GM12878 (cell line): Measurements from ENCODE around the gene CIAO2A. TPM values are rescaled to one million over a fixed set of nuclear protein-coding genes. Genes with fewer than 3 reads are reported as not detected.

ENCODE experiments used
- ATAC-seq: fragments of 200-7000 bp; cut with Tn5 transposase; 3 replicates; pipeline ENCODE4 v1.9.1; 2020; ENCODE audit warnings: mild to moderate bottlenecking, moderate library complexity
- BruUV-seq: library from RNA; stranded (reverse); fragments of 400-500 nt; replicated peaks from 2 replicates; lab custom pipeline; 2021; lab: Mats Ljungman, UMichigan
- CTCF ChIA-PET: fragments of 300-600 bp; sonication (Branson Sonifier 250); formaldehyde crosslinking; extraction: SDS; loops from one replicate; lab custom pipeline; 2021; ENCODE audit warnings: inconsistent platforms; lab: Yijun Ruan, JAX
- POLR2A ChIA-PET: fragments of 350-600 bp; formaldehyde crosslinking; extraction: SDS; loops from one replicate; lab custom pipeline; 2021; ENCODE audit warnings: inconsistent platforms; lab: Charles Lee
- RAD21 ChIA-PET: fragments of 300-600 bp; sonication (Branson Sonifier 250); formaldehyde crosslinking; loops from one replicate; lab custom pipeline; 2023; ENCODE audit warnings: antibody characterized with exemption; ENCODE audit not compliant: unreplicated experiment; lab: Charles Lee
- SMC1A ChIA-PET: fragments of 300-600 bp; sonication (Branson Sonifier 250); formaldehyde crosslinking; loops from one replicate; lab custom pipeline; 2023; ENCODE audit not compliant: unreplicated experiment, uncharacterized antibody; lab: Charles Lee
- DNase-seq: peaks from one replicate; pipeline ENCODE4 v3.0.0-alpha.2; 2011; ENCODE audit warnings: low read depth, low spot score
- FAIRE-seq: peaks from 3 replicates; lab custom pipeline; 2011; peaks lifted over from hg19 to GRCh38; lab: Jason Lieb, UNC
- H2AFZ ChIP-seq: 2 replicates; pipeline ENCODE4 v1.6.0; 2011; ENCODE audit warnings: low read depth, low read length, control low read depth; ENCODE audit not compliant: control insufficient read depth
- H3K27ac ChIP-seq: 2 replicates; pipeline ENCODE4 v1.5.1; 2011; ENCODE audit warnings: control low read depth; ENCODE audit not compliant: control insufficient read depth, insufficient read depth
- H3K27me3 ChIP-seq, 2 experiments: replicated peaks in 1 of 2; 2 replicates each; pipeline versions ENCODE4 v1.6.0 to v1.6.1; 2011; ENCODE audit warnings: low read length in 1 of 2; ENCODE audit not compliant: control insufficient read depth in 2 of 2, insufficient read depth in 2 of 2
- H3K36me3 ChIP-seq, 2 experiments: 2 replicates each; pipeline ENCODE4 v1.5.1; 2011; ENCODE audit warnings: low read length in 1 of 2; ENCODE audit not compliant: control insufficient read depth in 2 of 2, insufficient read depth in 2 of 2
- H3K4me1 ChIP-seq: 2 replicates; pipeline ENCODE4 v1.6.1; 2011; ENCODE audit warnings: mild to moderate bottlenecking, low read length, moderate library complexity, mixed read lengths; ENCODE audit not compliant: control insufficient read depth, insufficient read depth
- H3K4me2 ChIP-seq: 2 replicates; pipeline ENCODE4 v1.6.0; 2011; ENCODE audit warnings: control low read depth; ENCODE audit not compliant: control insufficient read depth, insufficient read depth
- H3K4me3 ChIP-seq: fragments of 200-600 bp; sonication (generic); 2 replicates; pipeline ENCODE4 v1.5.1; 2016
- H3K79me2 ChIP-seq: 2 replicates; pipeline ENCODE4 v1.6.0; 2011; ENCODE audit warnings: low read length; ENCODE audit not compliant: control insufficient read depth, insufficient read depth
- H3K9ac ChIP-seq: 2 replicates; pipeline ENCODE4 v1.8.0; 2011; ENCODE audit warnings: low read length, control low read depth, mixed read lengths; ENCODE audit not compliant: control insufficient read depth, insufficient read depth
- H3K9me3 ChIP-seq: replicated peaks from 3 replicates; pipeline ENCODE4 v1.5.1; 2011; ENCODE audit warnings: mild to moderate bottlenecking, low read length; ENCODE audit not compliant: control insufficient read depth, insufficient read depth
- H4K20me1 ChIP-seq: 2 replicates; pipeline ENCODE4 v1.6.0; 2011; ENCODE audit not compliant: control insufficient read depth, insufficient read depth
- CEBPZ ChIP-seq: fragments of 150-350 bp; IDR thresholded peaks from 2 replicates; pipeline ENCODE4 v1.6.1; 2016; ENCODE audit warnings: low read depth, low read length
- CREB1 ChIP-seq: IDR thresholded peaks from 2 replicates; pipeline ENCODE4 v1.6.1; 2012; ENCODE audit warnings: low read depth, mild to moderate bottlenecking, inconsistent platforms
- EP300 ChIP-seq, 2 experiments: fragments of 150-350 bp in 1 of 2; IDR thresholded peaks; 2 replicates each; pipeline ENCODE4 v1.6.1; 2011 to 2012; ENCODE audit warnings: low read depth in 2 of 2, low read length in 2 of 2, borderline replicate concordance in 1 of 2, improper control_type of control experiment in 1 of 2, inconsistent platforms in 1 of 2; ENCODE audit not compliant: control insufficient read depth in 1 of 2
- HCFC1 ChIP-seq: fragments of 150-350 bp; IDR thresholded peaks from 2 replicates; pipeline ENCODE4 v1.6.1; 2014; ENCODE audit warnings: low read length
- IKZF1 ChIP-seq: fragments of 450-650 bp; conservative IDR thresholded peaks from 2 replicates; pipeline ENCODE4 v1.6.1; 2017; ENCODE audit warnings: antibody characterized with exemption, mild to moderate bottlenecking
- NFXL1 ChIP-seq: fragments of 450-650 bp; IDR thresholded peaks from 2 replicates; pipeline ENCODE4 v1.6.1; 2017; ENCODE audit warnings: antibody characterized with exemption, mild to moderate bottlenecking, borderline replicate concordance
- PRDM15 ChIP-seq: fragments of 450-650 bp; formaldehyde crosslinking; IDR thresholded peaks from 2 replicates; pipeline ENCODE4 v1.4.0; 2020; ENCODE audit warnings: mild to moderate bottlenecking, moderate library complexity
- RAD21 ChIP-seq: IDR thresholded peaks from 2 replicates; pipeline ENCODE4 v1.6.1; 2011; ENCODE audit warnings: mild to moderate bottlenecking, low read depth, low read length, moderate library complexity; ENCODE audit not compliant: insufficient read depth
- RB1 ChIP-seq: fragments of 450-650 bp; formaldehyde crosslinking; IDR thresholded peaks from 2 replicates; pipeline ENCODE4 v1.6.1; 2017; ENCODE audit warnings: mild to moderate bottlenecking, borderline replicate concordance
- TAF1 ChIP-seq: IDR thresholded peaks from 2 replicates; pipeline ENCODE4 v1.6.1; 2011; ENCODE audit warnings: mild to moderate bottlenecking, low read depth, low read length, borderline replicate concordance
- ZBED1 ChIP-seq: IDR thresholded peaks from 2 replicates; pipeline ENCODE4 v1.6.1; 2016; ENCODE audit warnings: borderline replicate concordance
- ZNF207 ChIP-seq: fragments of 450-650 bp; IDR thresholded peaks from 2 replicates; pipeline ENCODE4 v1.6.1; 2014; ENCODE audit warnings: antibody characterized with exemption, mild to moderate bottlenecking, borderline replicate concordance
- ZNF217 ChIP-seq: fragments of 450-650 bp; IDR thresholded peaks from 2 replicates; pipeline ENCODE4 v1.6.1; 2017; ENCODE audit warnings: antibody characterized with exemption, mild to moderate bottlenecking
- WGBS: methylation state at CpG from one replicate; pipeline ENCODE4 v1.1.6; 2016; ENCODE audit warnings: low lambda C conversion rate; ENCODE audit not compliant: insufficient replicate concordance, insufficient coverage; ENCODE audit errors: missing lambda C conversion rate; 5-methylcytosine and 5-hydroxymethylcytosine counted together
- in situ Hi-C: fragments of 300-500 bp; cut with MboI; formaldehyde crosslinking; loops from 9 replicates; pipeline ENCODE4 v1.14.3; 2018; ENCODE audit warnings: mixed read lengths
- intact Hi-C: fragments of 100-400 bp; cut with micrococcal nuclease; formaldehyde crosslinking; loops from one replicate; pipeline ENCODE4 v1.14.2; 2022; ENCODE audit not compliant: unreplicated experiment
- polyA plus RNA-seq, 11 experiments: library from polyadenylated mRNA; depleted of rRNA in 4 of 11; unstranded in 6 of 11; stranded (reverse) in 5 of 11; fragments of >200 nt; fragmentation: Nextera tagmentation in 4 of 11; fragmentation: Illumina TruSeq in 1 of 11; extraction: Ambion mirVana in 4 of 11; extraction: Trizol in 1 of 11; gene quantifications; 1 replicate in 1 of 11; 2 replicates in 10 of 11; pipeline versions ENCODE4 v1.2.1 to v1.2.3, GENCODE V29; 2011 to 2016; ENCODE audit warnings: inconsistent platforms in 2 of 11, missing spikeins in 2 of 11, low read depth in 1 of 11
- total RNA-seq, 4 experiments: library from RNA; depleted of rRNA in 3 of 4; stranded (reverse); fragments of >200 nt in 3 of 4; fragmentation: Illumina TruSeq in 1 of 4; extraction: Trizol in 1 of 4; gene quantifications; 2 replicates each; pipeline versions ENCODE4 v1.2.1 to v1.2.3, GENCODE V29; 2013 to 2021
- TF ChIP-seq, protein P1 (sequence below): fragments of 450-650 bp; IDR thresholded peaks from 2 replicates; pipeline ENCODE4 v1.6.1; 2017; ENCODE audit warnings: borderline replicate concordance

Gene CIAO2A
- total and polyA plus RNA-seq, 10 of the 15 experiments (the other 5 are each of a cell fraction or from before 2014, with no cell fraction given) = 94.5 to 400 (median 204) TPM

- BruUV-seq = no TSS peak
- H2AFZ ChIP-seq = no peak overlapping the region
- H3K4me3 ChIP-seq = no peak overlapping the region
- CTCF ChIA-PET = interaction anchor here (1.2 to 1.9 kb wide), 3 partner anchors 9 to 31 kb away, joined by 3 to 6 read pairs (median 5); no protein-coding TSS in a partner anchor
- peaks cover 11 to 33% of the 10 kb centered on the region in 2 experiments for H3K36me3 ChIP-seq
- H3K4me1 ChIP-seq = no peaks in the 10 kb centered on the region
- in situ Hi-C loops = no loop called here
- RAD21 ChIA-PET = interaction anchor here (1.1 kb wide), 1 partner anchor 31 kb away, joined by 3 read pairs; no protein-coding TSS in a partner anchor
- FAIRE-seq = no peak
- no peak for ATAC-seq
- no peaks in the 10 kb centered on the region; the same call in 2 of the 3 replicates for H3K9me3 ChIP-seq
- H3K9ac ChIP-seq = no peak overlapping the region
- H3K27ac ChIP-seq = no peak overlapping the region
- 90% methylated on average over 1 of the region's 1 CpG for WGBS
- H3K27me3 ChIP-seq = no peaks in the 10 kb centered on the region
- no peaks in the 10 kb centered on the region for H4K20me1 ChIP-seq
- POLR2A ChIA-PET = interaction anchor here (0.6 to 1.7 kb wide), 2 partner anchors 9 to 490 kb away, joined by 3 to 4 read pairs; no protein-coding TSS in a partner anchor
- no peaks in the 10 kb centered on the region for H3K79me2 ChIP-seq
- TF ChIP-seq, protein P1, sequence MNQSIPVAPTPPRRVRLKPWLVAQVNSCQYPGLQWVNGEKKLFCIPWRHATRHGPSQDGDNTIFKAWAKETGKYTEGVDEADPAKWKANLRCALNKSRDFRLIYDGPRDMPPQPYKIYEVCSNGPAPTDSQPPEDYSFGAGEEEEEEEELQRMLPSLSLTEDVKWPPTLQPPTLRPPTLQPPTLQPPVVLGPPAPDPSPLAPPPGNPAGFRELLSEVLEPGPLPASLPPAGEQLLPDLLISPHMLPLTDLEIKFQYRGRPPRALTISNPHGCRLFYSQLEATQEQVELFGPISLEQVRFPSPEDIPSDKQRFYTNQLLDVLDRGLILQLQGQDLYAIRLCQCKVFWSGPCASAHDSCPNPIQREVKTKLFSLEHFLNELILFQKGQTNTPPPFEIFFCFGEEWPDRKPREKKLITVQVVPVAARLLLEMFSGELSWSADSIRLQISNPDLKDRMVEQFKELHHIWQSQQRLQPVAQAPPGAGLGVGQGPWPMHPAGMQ = no peak
- TF ChIP-seq RAD21 (no peak), CREB1 (no peak), EP300 (IDR thresholded peaks at IDR 0.05; ENCODE audit: borderline replicate concordance in 1 of 2, control insufficient read depth in 1 of 2, low read depth in 2 of 2, low read length in 2 of 2) (no peak), ZNF207 (no peak), PRDM15 (CRISPR knock-in tag) (no peak), CEBPZ (no peak), ZBED1 (no peak), RB1 (no peak), HCFC1 (no peak), NFXL1 (no peak), ZNF217 (no peak), TAF1 (no peak), IKZF1 (no peak)
- SMC1A ChIA-PET = interaction anchor here (0.6 to 1.7 kb wide), 5 partner anchors 9 to 510 kb away, joined by 3 to 5 read pairs (median 4); partner anchors contain the start of gene CIAO2A
- intact Hi-C loops = no loop called here
- no peak overlapping the region for H3K4me2 ChIP-seq
- no peak for DNase-seq
These were observed 28.8 kb upstream of the CIAO2A start for GRCh38 chr15:64122444-64122843.
